ENCODE results near the gene TRIP11. TPM values are rescaled to one million over a fixed set of nuclear protein-coding genes. Genes with fewer than 3 reads are reported as not detected.

The TRIP11 gene
- total RNA-seq, 1 donor from 2014 or later = 50.5 TPM

- H3K9ac ChIP-seq (ENCODE audit: low read length) = no peak overlapping the region
- Mint-ChIP-seq H3K4me3 (ENCODE audit: unreplicated experiment) (no peak overlapping the region), H3K27ac (ENCODE audit: unreplicated experiment) (no peak overlapping the region), H3K27me3 (ENCODE audit: low read depth, unreplicated experiment) (peaks cover 16% of the 10 kb centered on the region), H3K4me1 (ENCODE audit: low read depth, unreplicated experiment) (no peaks in the 10 kb centered on the region), H3K36me3 (ENCODE audit: low read depth, unreplicated experiment) (peaks cover 1% of the 10 kb centered on the region), H3K9me3 (ENCODE audit: unreplicated experiment) (peaks cover 8% of the 10 kb centered on the region)
- H3K79me2 ChIP-seq (ENCODE audit: insufficient read depth, low read length) = no peaks in the 10 kb centered on the region
- H3K9me3 ChIP-seq (ENCODE audit: insufficient read depth, low read depth, low read length) = no peaks in the 10 kb centered on the region
- no peak for DNase-seq (ENCODE audit: low read depth)
- no peak overlapping the region for H3K4me2 ChIP-seq (ENCODE audit: low read length)
- no peak for TF ChIP-seq EZH2 (IDR thresholded peaks at IDR 0.05; ENCODE audit: insufficient read depth, low read length)
- TF ChIP-seq CTCF (IDR thresholded peaks at IDR 0.05; ENCODE audit: insufficient read depth, low read depth, low read length) = no peak
- no peak overlapping the region for H2AFZ ChIP-seq (ENCODE audit: low read depth, low read length)
- no peaks in the 10 kb centered on the region for H3K36me3 ChIP-seq (ENCODE audit: insufficient read depth, low read length)
- H3K27me3 ChIP-seq (ENCODE audit: insufficient read depth, low read length) = no peaks in the 10 kb centered on the region
- no peak overlapping the region for H3K27ac ChIP-seq (ENCODE audit: low read depth, low read length)
- FAIRE-seq = no peak
- no peak overlapping the region for H3K4me3 ChIP-seq (ENCODE audit: insufficient read depth, low read depth, low read length)
- peaks cover 6% of the 10 kb centered on the region for H3K4me1 ChIP-seq (ENCODE audit: insufficient read depth, low read length)
- H4K20me1 ChIP-seq (ENCODE audit: insufficient read depth, low read length) = no peaks in the 10 kb centered on the region
Measured at GRCh38 chr14:91942946-91943345, 96.9 kb downstream of the TRIP11 start.

GRCh38 chr14:91942128-91942527 is 97.7 kb downstream of the TRIP11 start:
- peaks cover 8% of the 10 kb centered on the region for H3K9me3 Mint-ChIP-seq (ENCODE audit: unreplicated experiment)
- H2AFZ ChIP-seq (ENCODE audit: low read depth, low read length) = no peak overlapping the region
- no peak overlapping the region for H3K4me2 ChIP-seq (ENCODE audit: low read length)
- H3K4me1 Mint-ChIP-seq (ENCODE audit: low read depth, unreplicated experiment) = no peaks in the 10 kb centered on the region
- H3K9me3 ChIP-seq (ENCODE audit: insufficient read depth, low read depth, low read length) = no peaks in the 10 kb centered on the region
- H4K20me1 ChIP-seq (ENCODE audit: insufficient read depth, low read length) = no peaks in the 10 kb centered on the region
- H3K4me3 Mint-ChIP-seq (ENCODE audit: unreplicated experiment) = no peak overlapping the region
- H3K9ac ChIP-seq (ENCODE audit: low read length) = no peak overlapping the region
- TF ChIP-seq CTCF (IDR thresholded peaks at IDR 0.05; ENCODE audit: insufficient read depth, low read depth, low read length) (no peak), EZH2 (IDR thresholded peaks at IDR 0.05; ENCODE audit: insufficient read depth, low read length) (no peak)
- FAIRE-seq = no peak
- no peaks in the 10 kb centered on the region for H3K79me2 ChIP-seq (ENCODE audit: insufficient read depth, low read length)
- peaks cover 16% of the 10 kb centered on the region for H3K27me3 Mint-ChIP-seq (ENCODE audit: low read depth, unreplicated experiment)
- H3K27me3 ChIP-seq (ENCODE audit: insufficient read depth, low read length) = no peaks in the 10 kb centered on the region
- H3K27ac ChIP-seq (ENCODE audit: low read depth, low read length) = no peak overlapping the region
- H3K36me3 Mint-ChIP-seq (ENCODE audit: low read depth, unreplicated experiment) = peaks cover 1% of the 10 kb centered on the region
- DNase-seq (ENCODE audit: low read depth) = no peak
- H3K36me3 ChIP-seq (ENCODE audit: insufficient read depth, low read length) = no peaks in the 10 kb centered on the region
- H3K4me3 ChIP-seq (ENCODE audit: insufficient read depth, low read depth, low read length) = no peak overlapping the region
- no peak overlapping the region for H3K27ac Mint-ChIP-seq (ENCODE audit: unreplicated experiment)
- H3K4me1 ChIP-seq (ENCODE audit: insufficient read depth, low read length) = peaks cover 6% of the 10 kb centered on the region

- no peaks in the 10 kb centered on the region for H3K27me3 ChIP-seq (ENCODE audit: insufficient read depth, low read length)
- no peaks in the 10 kb centered on the region for H3K36me3 ChIP-seq (ENCODE audit: insufficient read depth, low read length)
- Mint-ChIP-seq H3K27ac (ENCODE audit: unreplicated experiment) (no peak overlapping the region), H3K36me3 (ENCODE audit: low read depth, unreplicated experiment) (peaks cover 9% of the 10 kb centered on the region), H3K27me3 (ENCODE audit: low read depth, unreplicated experiment) (peaks cover 9% of the 10 kb centered on the region), H3K4me3 (ENCODE audit: unreplicated experiment) (no peak overlapping the region), H3K9me3 (ENCODE audit: unreplicated experiment) (peaks cover 8% of the 10 kb centered on the region), H3K4me1 (ENCODE audit: low read depth, unreplicated experiment) (no peaks in the 10 kb centered on the region)
- H3K27ac ChIP-seq (ENCODE audit: low read depth, low read length) = no peak overlapping the region
- no peak for DNase-seq (ENCODE audit: low read depth)
- no peaks in the 10 kb centered on the region for H4K20me1 ChIP-seq (ENCODE audit: insufficient read depth, low read length)
- H2AFZ ChIP-seq (ENCODE audit: low read depth, low read length) = no peak overlapping the region
- H3K9ac ChIP-seq (ENCODE audit: low read length) = no peak overlapping the region
- H3K79me2 ChIP-seq (ENCODE audit: insufficient read depth, low read length) = no peaks in the 10 kb centered on the region
- H3K9me3 ChIP-seq (ENCODE audit: insufficient read depth, low read depth, low read length) = no peaks in the 10 kb centered on the region
- no peaks in the 10 kb centered on the region for H3K4me1 ChIP-seq (ENCODE audit: insufficient read depth, low read length)
- no peak for TF ChIP-seq CTCF (IDR thresholded peaks at IDR 0.05; ENCODE audit: insufficient read depth, low read depth, low read length)
- no peak for TF ChIP-seq EZH2 (IDR thresholded peaks at IDR 0.05; ENCODE audit: insufficient read depth, low read length)
- no peak overlapping the region for H3K4me3 ChIP-seq (ENCODE audit: insufficient read depth, low read depth, low read length)
- H3K4me2 ChIP-seq (ENCODE audit: low read length) = no peak overlapping the region
- no peak for FAIRE-seq
Measured at GRCh38 chr14:91940209-91940608, 99.7 kb downstream of the TRIP11 start.

All from astrocyte (in vitro differentiated cells and primary cell).